ENCODE measurements around the gene MFNG.

- TF ChIP-seq CTCF (conservative IDR thresholded peaks at IDR 0.05 in 1 of 2, IDR thresholded peaks at IDR 0.05 in 1 of 2; ENCODE audit: extremely low read depth in 1 of 2, insufficient read depth in 1 of 2, low read depth in 1 of 2, low read length in 2 of 2) (no peak), EZH2 (IDR thresholded peaks at IDR 0.05; ENCODE audit: borderline replicate concordance, low read length) (no peak)
Observed at GRCh38 chr22:37474447-37475090, 11.6 kb downstream of the MFNG start.

Measured in mammary epithelial cell (primary cell).